IMR-90 (cell line): Measurements from ENCODE around the gene CHMP1A. TPM values are rescaled to one million over a fixed set of nuclear protein-coding genes. Genes with fewer than 3 reads are reported as not detected.

ENCODE experiments used
- BHLHE40 ChIP-seq: fragments of 150-350 bp; IDR thresholded peaks from 2 replicates; pipeline ENCODE4 v1.6.1; 2016; ENCODE audit warnings: mild to moderate bottlenecking, low read depth, low read length
- FOS ChIP-seq: fragments of 150-350 bp; IDR thresholded peaks from 2 replicates; pipeline ENCODE4 v1.6.1; 2016; ENCODE audit warnings: low read depth, low read length
- MAFK ChIP-seq: IDR thresholded peaks from 2 replicates; pipeline ENCODE4 v1.6.1; 2012; ENCODE audit warnings: low read depth, low read length, improper control_type of control experiment
- NFE2L2 ChIP-seq: fragments of 150-350 bp; IDR thresholded peaks from 2 replicates; pipeline ENCODE4 v1.6.1; 2016; ENCODE audit warnings: low read depth, mild to moderate bottlenecking, low read length
- RCOR1 ChIP-seq: IDR thresholded peaks from 2 replicates; pipeline ENCODE4 v1.6.1; 2012; ENCODE audit warnings: mild to moderate bottlenecking, low read length, improper control_type of control experiment; ENCODE audit not compliant: insufficient replicate concordance
- polyA plus RNA-seq, 3 experiments: library from polyadenylated mRNA; depleted of rRNA; stranded (reverse); fragments of >200 nt; gene quantifications; 2 replicates each; pipeline ENCODE4 v1.2.3, GENCODE V29; 2012; ENCODE audit warnings: low replicate concordance in 1 of 3
- total RNA-seq: library from RNA; depleted of rRNA; stranded (reverse); fragments of >200 nt; gene quantifications from 2 replicates; pipeline ENCODE4 v1.2.3, GENCODE V29; 2012
- TF ChIP-seq, protein P1 (sequence below): fragments of 150-350 bp; IDR thresholded peaks from 2 replicates; pipeline ENCODE4 v1.6.1; 2017; ENCODE audit warnings: mild to moderate bottlenecking, antibody characterized with exemption, low read length, low read depth

CHMP1A gene
- total and polyA plus RNA-seq, 2 of the 4 experiments (the other 2 are of a cell fraction): 97.3 to 99.8 TPM

DNA sequence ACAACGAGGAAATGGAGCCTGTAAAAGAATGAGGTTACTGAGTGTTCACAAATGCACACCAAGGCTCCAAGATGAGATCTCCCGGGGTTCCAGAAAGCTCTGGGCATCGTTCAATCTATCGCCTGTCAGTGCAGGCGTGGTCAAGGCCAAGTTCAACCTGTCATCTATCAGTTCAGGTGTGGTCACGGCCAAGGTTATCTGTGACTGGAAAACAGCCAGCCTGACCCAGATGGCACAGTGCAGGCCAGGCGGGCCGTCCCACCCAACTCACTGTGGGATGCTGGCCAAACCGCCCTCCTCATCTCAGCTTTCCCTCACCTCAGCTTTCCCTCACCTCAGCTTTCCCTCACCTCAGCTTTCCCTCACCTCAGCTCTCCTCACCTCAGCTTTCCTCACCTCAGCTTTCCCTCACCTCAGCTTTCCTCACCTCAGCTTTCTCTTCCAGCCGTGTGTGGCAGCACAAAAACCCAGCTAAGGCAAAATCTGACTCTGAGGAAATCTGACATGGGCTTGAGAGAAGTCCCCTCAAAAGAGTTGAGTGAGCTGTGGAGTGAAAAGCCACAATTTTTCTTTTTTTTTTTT, 2.4 kb downstream of the CHMP1A start (continued):
- TF ChIP-seq BHLHE40: no peak
- TF ChIP-seq FOS: no peak
- TF ChIP-seq RCOR1: no peak
- no peak for TF ChIP-seq NFE2L2
- TF ChIP-seq, protein P1, sequence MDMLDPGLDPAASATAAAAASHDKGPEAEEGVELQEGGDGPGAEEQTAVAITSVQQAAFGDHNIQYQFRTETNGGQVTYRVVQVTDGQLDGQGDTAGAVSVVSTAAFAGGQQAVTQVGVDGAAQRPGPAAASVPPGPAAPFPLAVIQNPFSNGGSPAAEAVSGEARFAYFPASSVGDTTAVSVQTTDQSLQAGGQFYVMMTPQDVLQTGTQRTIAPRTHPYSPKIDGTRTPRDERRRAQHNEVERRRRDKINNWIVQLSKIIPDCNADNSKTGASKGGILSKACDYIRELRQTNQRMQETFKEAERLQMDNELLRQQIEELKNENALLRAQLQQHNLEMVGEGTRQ: no peak
- TF ChIP-seq MAFK: no peak
